Measurements from ENCODE around the gene MYBPC1. TPM values are rescaled to one million over a fixed set of nuclear protein-coding genes. Genes with fewer than 3 reads are reported as not detected.

MYBPC1 gene
- total and polyA plus RNA-seq, 9 of the 15 experiments (the other 6 are each of a cell fraction or from before 2014, with no cell fraction given): not detected

GRCh38 chr12:101663298-101663697 lies 68.5 kb downstream of the MYBPC1 start:
- H3K9me1 ChIP-seq (ENCODE audit: control insufficient read depth, insufficient read depth, low read length): no peaks in the 10 kb centered on the region
- CTCF ChIA-PET (ENCODE audit: low intra/inter-chr PET ratio): no interaction called here
- H3K4me3 ChIP-seq: no peak overlapping the region
- H3K36me3 ChIP-seq (ENCODE audit: control insufficient read depth, insufficient read depth, low read length): no peaks in the 10 kb centered on the region
- no peak for ATAC-seq
- H3K79me2 ChIP-seq (ENCODE audit: control insufficient read depth, insufficient read depth, low read length): no peaks in the 10 kb centered on the region
- TF ChIP-seq ZBTB9 (CRISPR knock-in tag; IDR thresholded peaks at IDR 0.05): no peak
- no peak for TF ChIP-seq CHAMP1 (IDR thresholded peaks at IDR 0.05)
- TF ChIP-seq TFE3 (CRISPR knock-in tag; IDR thresholded peaks at IDR 0.05): no peak
- no peak for TF ChIP-seq ZBTB49 (CRISPR knock-in tag; IDR thresholded peaks at IDR 0.05; ENCODE audit: borderline replicate concordance)
- H3K27ac ChIP-seq (ENCODE audit: extremely low read depth, low read depth, low read length): no peak overlapping the region
- H4K20me1 ChIP-seq (replicated peaks; ENCODE audit: control insufficient read depth, insufficient read depth, low read length): no peaks in the 10 kb centered on the region
- POLR2A ChIA-PET: no interaction called here
- DNase-seq (ENCODE audit: extremely low read depth in 1 of 4, low spot score in 3 of 4): no peak
- in situ Hi-C loops (cut with MboI): no loop called here
- no peak overlapping the region for H2AFZ ChIP-seq (ENCODE audit: low read depth, low read length)
- H3K9ac ChIP-seq (ENCODE audit: insufficient read depth in 1 of 2, low read depth in 2 of 2, low read length in 2 of 2): no peak overlapping the region
- peaks cover 0 to 2% of the 10 kb centered on the region in 2 experiments; a peak in 1 of 5 replicates for H3K4me1 ChIP-seq (replicated peaks in 1 of 2; ENCODE audit: control insufficient read depth in 2 of 2, insufficient read depth in 2 of 2, low read length in 2 of 2)
- no TSS peak for BruUV-seq (replicated peaks)
- intact Hi-C loops (cut with micrococcal nuclease): no loop called here
- FAIRE-seq: no peak
- H3K4me2 ChIP-seq (ENCODE audit: insufficient read depth, low read length): no peak overlapping the region
- H3K27me3 ChIP-seq (ENCODE audit: control insufficient read depth in 2 of 2, insufficient read depth in 2 of 2, low read length in 2 of 2): peaks cover 2 to 7% of the 10 kb centered on the region in 2 experiments; a peak in 2 of 5 replicates
- WGBS (ENCODE audit: insufficient coverage, low coverage, missing lambda C conversion rate): 10% methylated on average over 6 of the region's 6 CpGs
- H3K9me3 ChIP-seq (replicated peaks; ENCODE audit: control insufficient read depth, insufficient read depth, low read depth, low read length): no peaks in the 10 kb centered on the region

Data from K562 (cell line).